ENCODE measurements around the gene DNASE2B. TPM values are rescaled to one million over a fixed set of nuclear protein-coding genes. Genes with fewer than 3 reads are reported as not detected.

DNASE2B gene
- total and polyA plus RNA-seq, 8 donors, result 0.15 to 0.59 (median 0.16) TPM; not detected in 4

DNA sequence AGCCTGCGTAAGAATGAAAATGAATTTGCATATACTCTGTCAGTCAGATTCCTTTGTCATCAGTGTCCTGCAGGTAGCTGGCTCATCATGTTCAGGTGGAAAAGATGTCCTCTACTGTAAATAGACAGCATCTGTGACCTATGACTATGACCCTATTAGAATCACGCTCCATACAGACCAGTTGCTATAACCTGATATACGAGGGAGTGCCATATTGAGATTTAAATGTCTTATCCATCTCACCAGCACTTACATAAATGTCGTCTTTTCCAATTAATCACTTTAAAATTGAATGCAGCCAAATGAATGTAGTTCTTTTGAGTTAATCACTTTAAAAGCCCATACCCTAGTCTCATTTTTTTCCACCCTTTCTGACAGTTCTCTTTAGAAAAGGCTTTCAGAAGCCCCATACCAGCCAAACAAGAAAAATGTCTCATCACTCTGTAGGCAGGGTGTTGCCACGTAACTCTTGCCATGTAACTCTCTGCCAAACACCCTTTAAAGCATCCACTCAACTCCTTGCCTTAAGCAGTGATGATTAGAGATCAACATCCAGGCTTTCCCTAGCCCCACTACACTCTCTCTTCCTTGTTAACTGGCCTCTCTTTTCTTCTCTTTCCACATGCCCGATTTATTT, 26.3 kb downstream of the DNASE2B start:
- TF ChIP-seq, protein P1, sequence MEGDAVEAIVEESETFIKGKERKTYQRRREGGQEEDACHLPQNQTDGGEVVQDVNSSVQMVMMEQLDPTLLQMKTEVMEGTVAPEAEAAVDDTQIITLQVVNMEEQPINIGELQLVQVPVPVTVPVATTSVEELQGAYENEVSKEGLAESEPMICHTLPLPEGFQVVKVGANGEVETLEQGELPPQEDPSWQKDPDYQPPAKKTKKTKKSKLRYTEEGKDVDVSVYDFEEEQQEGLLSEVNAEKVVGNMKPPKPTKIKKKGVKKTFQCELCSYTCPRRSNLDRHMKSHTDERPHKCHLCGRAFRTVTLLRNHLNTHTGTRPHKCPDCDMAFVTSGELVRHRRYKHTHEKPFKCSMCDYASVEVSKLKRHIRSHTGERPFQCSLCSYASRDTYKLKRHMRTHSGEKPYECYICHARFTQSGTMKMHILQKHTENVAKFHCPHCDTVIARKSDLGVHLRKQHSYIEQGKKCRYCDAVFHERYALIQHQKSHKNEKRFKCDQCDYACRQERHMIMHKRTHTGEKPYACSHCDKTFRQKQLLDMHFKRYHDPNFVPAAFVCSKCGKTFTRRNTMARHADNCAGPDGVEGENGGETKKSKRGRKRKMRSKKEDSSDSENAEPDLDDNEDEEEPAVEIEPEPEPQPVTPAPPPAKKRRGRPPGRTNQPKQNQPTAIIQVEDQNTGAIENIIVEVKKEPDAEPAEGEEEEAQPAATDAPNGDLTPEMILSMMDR (IDR thresholded peaks at IDR 0.05), result no peak
- DNase-seq, result no peak
- Histone ChIP-seq H3K27me3 (no peaks in the 10 kb centered on the region), H3K4me3 (no peak overlapping the region), H3K4me1 (peaks cover 0 to 10% (median 8%) of the 10 kb centered on the region in 3 donors), H3K9me3 (no peaks in the 10 kb centered on the region), H3K27ac (no peak overlapping the region), H3K36me3 (no peaks in the 10 kb centered on the region)
- 75 to 82% methylated on average over 6 of the region's 6 CpGs for WGBS, 2 donors
- ATAC-seq, result no peak
- intact Hi-C loops (cut with DNase I), result no loop called here
- FAIRE-seq, result no peak

DNA sequence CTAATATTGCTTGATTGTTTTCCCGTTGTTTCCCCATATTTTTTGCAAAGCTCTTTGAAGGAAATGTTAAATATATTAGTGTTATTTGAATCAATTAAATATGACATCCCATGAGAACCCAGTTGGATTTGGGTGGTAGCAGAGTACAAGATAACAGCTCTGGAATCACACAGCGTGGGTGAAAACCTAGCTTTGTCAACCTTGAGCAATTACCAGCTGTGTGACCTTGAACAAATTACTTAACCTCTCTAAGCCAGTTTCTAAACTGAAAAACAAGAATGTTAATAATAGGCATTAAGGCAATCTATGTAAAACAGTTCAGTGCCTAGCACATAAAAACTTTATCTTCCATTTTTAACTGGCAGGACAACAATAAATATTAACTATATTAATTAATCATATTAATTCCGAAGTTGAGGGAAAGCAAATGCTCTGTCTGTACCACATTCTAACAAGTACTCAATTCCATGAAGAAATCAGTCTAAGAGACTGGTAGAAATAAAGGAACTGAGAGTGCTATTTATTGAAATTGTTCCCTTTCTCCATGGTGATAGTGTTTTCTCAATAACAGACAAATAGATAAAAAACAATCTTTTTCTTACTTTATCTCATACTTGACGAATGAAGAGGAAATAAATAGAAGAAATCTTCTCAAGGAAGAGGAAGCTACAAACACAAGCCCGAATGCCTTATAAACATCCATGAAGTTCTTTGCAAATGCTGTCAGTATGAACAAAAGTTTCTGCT, 27.0 kb downstream of the DNASE2B start:
- intact Hi-C loops (cut with DNase I), result no loop called here
- 25 to 30% methylated on average over 5 of the region's 5 CpGs for WGBS, 2 donors
- Histone ChIP-seq H3K9me3 (no peaks in the 10 kb centered on the region), H3K36me3 (no peaks in the 10 kb centered on the region), H3K4me3 (no peak overlapping the region), H3K27ac (no peak overlapping the region), H3K27me3 (no peaks in the 10 kb centered on the region), H3K4me1 (peaks cover 0 to 10% (median 8%) of the 10 kb centered on the region in 3 donors)
- TF ChIP-seq, protein P1 (IDR thresholded peaks at IDR 0.05), result no peak
- peak in 1 of 4 donors; percentile 16 for ATAC-seq
- no peak for DNase-seq
- no peak for FAIRE-seq

DNA sequence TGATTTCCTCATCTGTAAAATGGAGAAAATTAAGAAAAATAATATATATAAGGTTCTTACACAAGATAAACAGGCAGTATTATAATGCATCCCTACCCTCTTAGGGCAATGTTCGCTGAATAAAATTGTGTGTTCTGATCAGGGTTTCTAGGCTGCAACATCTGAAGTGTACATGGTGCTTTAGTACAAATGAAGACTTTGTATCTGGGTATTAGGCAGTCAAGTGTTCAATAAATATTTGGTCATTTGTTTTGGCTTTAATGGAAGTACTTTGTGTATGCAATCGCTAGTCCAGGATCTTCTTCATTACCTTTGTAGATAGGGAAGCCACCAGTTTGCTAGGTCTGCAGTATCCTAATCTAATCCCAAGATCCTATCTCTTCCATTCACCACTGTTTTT, 28.1 kb downstream of the DNASE2B start:
- Histone ChIP-seq H3K4me3 (no peak overlapping the region), H3K27ac (no peak overlapping the region), H3K36me3 (no peaks in the 10 kb centered on the region), H3K9me3 (no peaks in the 10 kb centered on the region), H3K27me3 (no peaks in the 10 kb centered on the region), H3K4me1 (peaks cover 0 to 10% (median 8%) of the 10 kb centered on the region in 3 donors)
- intact Hi-C loops (cut with DNase I), result no loop called here
- ATAC-seq (peak in 1 of 4 donors; percentile 35), DNase-seq (no peak), FAIRE-seq (no peak)
- TF ChIP-seq, protein P1 (IDR thresholded peaks at IDR 0.05), result no peak
- 81 to 89% methylated on average over 2 of the region's 2 CpGs for WGBS, 2 donors

DNA sequence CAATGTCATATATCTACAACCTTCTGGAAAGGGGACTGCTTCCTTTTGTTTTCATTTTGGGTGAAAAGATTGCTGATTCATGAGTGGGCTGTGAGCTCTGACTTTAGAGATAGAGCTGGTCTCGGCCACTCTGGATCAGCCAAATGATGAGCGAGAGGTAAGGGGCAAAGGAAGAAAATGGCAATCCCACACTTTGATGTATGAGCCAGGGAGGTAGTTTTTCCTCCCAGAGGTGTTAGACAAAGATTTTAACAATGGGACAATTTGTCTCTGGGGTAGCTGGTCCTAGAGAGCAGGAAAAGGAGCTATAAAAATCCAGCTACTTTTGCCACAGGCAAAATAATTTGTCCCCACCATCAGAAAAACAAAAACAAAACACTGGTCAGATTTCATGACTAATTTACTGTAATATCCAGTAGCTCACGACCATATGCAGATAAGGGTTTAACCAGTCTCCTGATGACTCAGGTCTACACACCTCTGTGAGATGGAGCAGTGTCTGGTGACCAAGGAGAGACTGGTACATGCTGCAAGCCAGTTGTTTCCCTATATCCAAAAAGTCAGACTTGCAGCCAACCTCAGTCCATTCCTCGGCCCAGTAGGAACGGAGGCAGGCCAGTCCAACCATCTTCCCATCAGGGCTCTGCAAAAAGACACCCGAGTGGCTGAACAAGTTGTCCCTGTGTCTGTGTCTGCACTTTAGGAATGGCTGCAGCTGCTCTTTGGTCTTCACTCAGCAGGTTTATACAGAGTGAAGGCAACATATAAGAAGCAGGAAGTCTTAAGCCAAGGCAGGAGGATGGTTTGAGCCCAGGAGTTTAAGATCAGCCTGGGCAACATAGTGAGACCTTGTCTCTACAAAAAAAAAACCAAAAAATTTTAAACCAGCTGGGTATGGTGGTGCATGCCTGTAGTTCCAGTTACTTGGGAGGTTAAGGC, 29.2 kb downstream of the DNASE2B start:
- no peaks in the 10 kb centered on the region for H3K9me3 ChIP-seq
- H3K4me3 ChIP-seq, result no peak overlapping the region
- FAIRE-seq (no peak), DNase-seq (no peak), ATAC-seq (peak in 3 of 4 donors; percentile 47 to 59 (median 56))
- H3K27me3 ChIP-seq, result no peaks in the 10 kb centered on the region
- no peaks in the 10 kb centered on the region for H3K36me3 ChIP-seq
- intact Hi-C loops (cut with DNase I), result no loop called here
- H3K4me1 ChIP-seq, result peaks cover 0 to 10% (median 8%) of the 10 kb centered on the region in 3 donors
- TF ChIP-seq, protein P1 (IDR thresholded peaks at IDR 0.05), result no peak
- 83 to 84% methylated on average over 6 of the region's 6 CpGs for WGBS, 2 donors
- no peak overlapping the region for H3K27ac ChIP-seq

Data from pancreas (tissue), 10 donors.